ENCODE measurements around the gene FUZ. TPM values are rescaled to one million over a fixed set of nuclear protein-coding genes. Genes with fewer than 3 reads are reported as not detected.

FUZ gene
- total RNA-seq, 6 donors from 2014 or later: 17.3 to 43.0 (median 22.3) TPM

DNA sequence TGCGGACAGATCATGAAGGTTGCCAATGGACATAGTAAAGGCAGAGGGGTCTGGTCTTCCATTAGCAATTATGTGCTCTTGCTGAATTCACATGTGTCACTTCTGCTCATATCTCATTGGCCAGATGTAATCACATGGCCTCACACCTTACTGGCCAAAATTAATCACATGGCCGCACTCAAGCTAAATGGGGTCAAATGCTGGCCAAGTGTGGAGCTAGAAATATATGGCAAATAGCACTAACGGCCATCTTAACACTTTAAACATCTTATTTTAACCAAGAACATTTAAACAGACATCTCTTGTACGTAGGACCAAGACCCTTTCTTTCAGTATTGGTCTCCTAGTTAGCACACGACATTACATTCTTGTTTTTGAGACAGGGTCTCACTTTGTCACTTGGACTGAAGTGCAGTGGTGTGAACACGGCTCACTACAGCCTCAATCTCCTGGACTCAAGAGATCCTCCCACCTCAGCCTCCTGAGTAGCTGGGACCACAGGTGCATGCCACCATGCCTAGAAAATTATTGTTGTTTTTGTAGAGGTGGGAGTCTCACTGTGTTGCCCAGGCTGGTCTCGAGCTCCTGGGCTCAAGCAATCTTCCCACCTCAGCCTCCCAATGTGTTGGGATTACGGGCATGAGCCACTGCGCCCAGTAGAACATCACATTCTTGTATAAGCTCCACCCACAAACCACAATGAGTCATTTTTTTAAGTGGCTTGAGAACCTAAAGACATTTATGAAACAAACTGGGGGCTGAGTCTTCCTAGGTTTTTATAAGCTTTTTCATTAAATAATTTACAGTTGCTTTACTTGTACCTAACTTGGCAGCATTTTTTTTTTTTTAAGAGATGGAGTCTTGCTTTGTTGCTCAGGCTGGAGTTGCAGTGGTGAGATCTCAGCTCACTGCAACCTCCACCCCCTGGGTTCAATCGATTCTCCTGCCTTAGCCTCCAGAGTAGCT lies 34.9 kb upstream of the FUZ start:
- peak overlapping the region in 1 of 4 donors; percentile 42 for H3K27ac ChIP-seq
- peaks cover 16 to 34% (median 29%) of the 10 kb centered on the region in 4 donors for H3K4me1 ChIP-seq
- WGBS, 2 donors: 75 to 77% methylated on average over 10 of the region's 10 CpGs
- no peaks in the 10 kb centered on the region for H3K27me3 ChIP-seq
- no peaks in the 10 kb centered on the region for H3K36me3 ChIP-seq
- peak in 1 of 2 donors; percentile 50 for DNase-seq
- TF ChIP-seq POLR2A (IDR thresholded peaks at IDR 0.05): no peak
- no peak for TF ChIP-seq POLR2AphosphoS5 (IDR thresholded peaks at IDR 0.05)
- TF ChIP-seq EP300 (IDR thresholded peaks at IDR 0.05): no peak
- TF ChIP-seq CTCF (IDR thresholded peaks at IDR 0.05): no peak
- H3K4me3 ChIP-seq: no peak overlapping the region
- no peak for ATAC-seq (ENCODE audit: low FRiP score in 2 of 2)
- H3K9me3 ChIP-seq: no peaks in the 10 kb centered on the region

DNA sequence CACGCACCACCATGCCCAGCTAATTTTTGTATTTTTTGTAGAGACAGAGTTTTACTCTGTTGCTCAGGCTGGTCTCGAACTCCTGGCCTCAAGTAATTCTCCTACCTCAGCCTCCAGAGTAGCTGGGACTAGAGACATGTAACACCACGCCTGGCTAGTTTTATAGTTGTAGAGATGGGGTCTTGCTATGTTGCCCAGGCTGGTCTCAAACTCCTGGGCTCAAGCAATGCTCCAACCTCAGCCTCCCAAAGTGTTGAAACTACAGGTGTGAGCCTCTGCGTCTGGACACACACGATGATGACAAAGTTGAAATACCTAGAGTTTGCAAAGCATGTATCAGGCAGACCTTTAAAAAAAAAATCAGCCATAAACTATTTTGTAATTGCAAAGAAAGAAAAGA lies 33.3 kb upstream of the FUZ start:
- TF ChIP-seq POLR2AphosphoS5 (IDR thresholded peaks at IDR 0.05) (no peak), POLR2A (IDR thresholded peaks at IDR 0.05) (no peak), CTCF (IDR thresholded peaks at IDR 0.05) (no peak), EP300 (IDR thresholded peaks at IDR 0.05) (no peak)
- H3K9me3 ChIP-seq: no peaks in the 10 kb centered on the region
- no peak for ATAC-seq (ENCODE audit: low FRiP score in 2 of 2)
- no peak overlapping the region for H3K27ac ChIP-seq
- no peaks in the 10 kb centered on the region for H3K36me3 ChIP-seq
- no peaks in the 10 kb centered on the region for H3K27me3 ChIP-seq
- DNase-seq: no peak
- 78 to 87% methylated on average over 5 of the region's 5 CpGs for WGBS, 2 donors
- peaks cover 4 to 23% (median 15%) of the 10 kb centered on the region in 4 donors for H3K4me1 ChIP-seq
- H3K4me3 ChIP-seq: no peak overlapping the region

DNA sequence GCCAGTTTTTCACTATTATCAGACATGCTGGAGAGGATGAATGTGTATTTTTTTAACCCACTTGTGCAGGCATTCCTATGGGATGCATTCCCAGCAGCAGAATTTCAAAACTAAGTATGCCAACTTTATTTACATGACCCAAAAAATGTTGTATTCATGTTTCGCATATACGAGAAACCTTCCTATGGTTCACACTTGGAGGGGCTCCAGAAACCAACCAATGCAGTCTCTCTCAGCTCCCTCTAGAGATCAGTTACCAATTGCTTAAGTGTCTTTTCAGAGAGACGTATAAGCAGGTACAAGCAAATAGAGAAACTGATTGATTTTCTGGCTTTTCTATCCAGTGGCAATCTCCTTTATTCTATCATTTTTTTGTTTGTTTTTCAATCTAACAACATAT lies 32.3 kb upstream of the FUZ start:
- Histone ChIP-seq H3K4me1 (peaks cover 4 to 23% (median 15%) of the 10 kb centered on the region in 4 donors), H3K4me3 (no peak overlapping the region), H3K36me3 (peaks cover 0 to 8% (median 2%) of the 10 kb centered on the region in 4 donors), H3K9me3 (no peaks in the 10 kb centered on the region), H3K27me3 (no peaks in the 10 kb centered on the region), H3K27ac (no peak overlapping the region)
- TF ChIP-seq CTCF (IDR thresholded peaks at IDR 0.05) (no peak), POLR2AphosphoS5 (IDR thresholded peaks at IDR 0.05) (no peak), POLR2A (IDR thresholded peaks at IDR 0.05) (no peak), EP300 (IDR thresholded peaks at IDR 0.05) (no peak)
- 58 to 61% methylated on average over 3 of the region's 3 CpGs for WGBS, 2 donors
- ATAC-seq (ENCODE audit: low FRiP score in 2 of 2): no peak
- DNase-seq: no peak

DNA sequence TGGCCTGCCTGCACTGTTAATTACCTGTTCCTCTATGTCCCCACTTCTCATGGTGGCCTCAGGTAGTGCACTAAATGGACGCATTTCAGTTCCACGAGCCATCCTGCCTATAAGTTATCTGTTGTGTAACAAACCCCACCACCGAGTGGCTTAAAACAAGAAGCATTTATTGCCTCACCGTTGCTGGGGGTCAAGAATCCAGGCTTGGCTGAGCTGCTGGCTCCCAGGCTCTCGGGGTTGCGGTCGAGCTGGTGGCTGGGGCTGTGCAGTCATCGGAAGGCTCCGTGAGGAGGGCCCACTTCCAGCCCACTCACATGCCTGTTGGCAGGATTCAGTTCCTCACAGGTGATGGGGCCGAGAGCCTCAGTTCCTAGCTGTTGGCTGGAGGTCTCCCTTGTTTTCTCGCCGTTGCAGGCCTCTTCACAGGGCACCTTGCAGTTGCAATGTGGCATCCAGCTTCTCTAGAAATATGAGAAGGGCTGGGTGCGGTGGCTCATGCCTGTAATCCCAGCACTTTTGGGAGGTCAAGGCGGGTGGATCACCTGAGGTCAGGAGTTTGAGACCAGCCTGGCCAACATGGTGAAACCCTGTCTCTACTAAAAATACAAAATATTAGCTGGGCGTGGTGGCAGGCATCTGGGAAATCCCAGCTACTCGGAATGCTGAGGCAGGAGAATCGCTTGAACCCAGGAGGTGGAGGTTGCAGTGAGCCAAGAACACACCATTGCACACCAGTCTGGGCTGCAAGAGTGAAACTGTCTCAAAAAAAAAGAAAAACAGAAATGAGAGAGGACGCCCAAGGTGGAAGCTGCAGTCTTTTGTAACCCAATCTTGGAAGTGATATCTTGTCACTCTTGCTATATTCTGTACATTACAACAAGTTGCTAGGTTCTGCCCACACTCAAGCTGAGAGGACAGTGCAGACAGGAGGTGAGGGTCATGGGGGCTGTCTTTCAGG lies 31.3 kb upstream of the FUZ start:
- ATAC-seq (ENCODE audit: low FRiP score in 2 of 2) (no peak), DNase-seq (no peak)
- Histone ChIP-seq H3K4me1 (peaks cover 4 to 13% (median 7%) of the 10 kb centered on the region in 4 donors), H3K27me3 (no peaks in the 10 kb centered on the region), H3K4me3 (no peak overlapping the region), H3K9me3 (no peaks in the 10 kb centered on the region), H3K27ac (no peak overlapping the region), H3K36me3 (peaks cover 0 to 18% (median 9%) of the 10 kb centered on the region in 4 donors)
- 67 to 79% methylated on average over 12 to 18 of the region's 18 CpGs for WGBS, 2 donors
- TF ChIP-seq POLR2A (IDR thresholded peaks at IDR 0.05) (no peak), CTCF (IDR thresholded peaks at IDR 0.05) (no peak), POLR2AphosphoS5 (IDR thresholded peaks at IDR 0.05) (no peak), EP300 (IDR thresholded peaks at IDR 0.05) (no peak)

Data from upper lobe of left lung (tissue), 6 donors.